NCI-H774 (cell line): ENCODE measurements around the gene U2SURP.
A peak's percentile ranks its signal among the peaks of the same experiment; 100 is the strongest.
"Not testable (repeated sequence)": the region's sequence is repeated elsewhere in the genome, so short reads cannot be mapped to it uniquely, and the experiment has no call there.

Source experiments
- DNase-seq: peaks from one replicate; lab custom pipeline; 2025; lab: John Stamatoyannopoulos, UW

U2SURP gene

GRCh38 chr3:142976621-142977398 lies 24.6 kb upstream of the U2SURP start:
- no peak for DNase-seq

GRCh38 chr3:142977399-142977728 lies 24.0 kb upstream of the U2SURP start:
- no peak for DNase-seq

GRCh38 chr3:142981108-142981507 lies 20.3 kb upstream of the U2SURP start:
- DNase-seq, result no peak

- DNase-seq, result no peak
These were observed 19.2 kb upstream of the U2SURP start for GRCh38 chr3:142982038-142982773.

GRCh38 chr3:142983318-142983717 lies 18.1 kb upstream of the U2SURP start:
- DNase-seq, result no peak

- DNase-seq, result no peak
These were observed 17.1 kb upstream of the U2SURP start for GRCh38 chr3:142984255-142984654.

GRCh38 chr3:142987080-142987700 lies 14.2 kb upstream of the U2SURP start:
- DNase-seq, result no peak

- DNase-seq, result no peak
These were observed 13.7 kb upstream of the U2SURP start for GRCh38 chr3:142987707-142988106.

GRCh38 chr3:142988221-142988620 lies 13.1 kb upstream of the U2SURP start:
- not testable (repeated sequence) for DNase-seq

- not testable (repeated sequence) for DNase-seq
These were observed 12.5 kb upstream of the U2SURP start for GRCh38 chr3:142988826-142989225.

- no peak for DNase-seq
These were observed 10.6 kb upstream of the U2SURP start for GRCh38 chr3:142990721-142991120.

- no peak for DNase-seq
These were observed 9.0 kb upstream of the U2SURP start for GRCh38 chr3:142992323-142992722.

GRCh38 chr3:142993958-142994442 lies 7.4 kb upstream of the U2SURP start:
- peak; percentile 59 for DNase-seq

- no peak for DNase-seq
These were observed 4.0 kb upstream of the U2SURP start for GRCh38 chr3:142997330-142997729.

- no peak for DNase-seq
These were observed 2.9 kb upstream of the U2SURP start for GRCh38 chr3:142998439-142998838.

- DNase-seq, result no peak
These were observed 1.5 kb upstream of the U2SURP start for GRCh38 chr3:142999881-143000280.

GRCh38 chr3:143000528-143000927 lies 842 bp upstream of the U2SURP start:
- no peak for DNase-seq

GRCh38 chr3:143001034-143001368 lies 369 bp upstream of the U2SURP start:
- no peak for DNase-seq

- no peak for DNase-seq
These were observed 828 bp downstream of the U2SURP start for GRCh38 chr3:143002083-143002712.

GRCh38 chr3:143002727-143003126 lies 1.4 kb downstream of the U2SURP start:
- no peak for DNase-seq

- DNase-seq, result no peak
These were observed 3.5 kb downstream of the U2SURP start for GRCh38 chr3:143004823-143005222.

GRCh38 chr3:143010024-143010423 lies 8.7 kb downstream of the U2SURP start:
- no peak for DNase-seq

GRCh38 chr3:143011705-143012104 lies 10.3 kb downstream of the U2SURP start:
- DNase-seq, result no peak
